Measurements from ENCODE around the gene CMSS1.

Gene CMSS1

DNA sequence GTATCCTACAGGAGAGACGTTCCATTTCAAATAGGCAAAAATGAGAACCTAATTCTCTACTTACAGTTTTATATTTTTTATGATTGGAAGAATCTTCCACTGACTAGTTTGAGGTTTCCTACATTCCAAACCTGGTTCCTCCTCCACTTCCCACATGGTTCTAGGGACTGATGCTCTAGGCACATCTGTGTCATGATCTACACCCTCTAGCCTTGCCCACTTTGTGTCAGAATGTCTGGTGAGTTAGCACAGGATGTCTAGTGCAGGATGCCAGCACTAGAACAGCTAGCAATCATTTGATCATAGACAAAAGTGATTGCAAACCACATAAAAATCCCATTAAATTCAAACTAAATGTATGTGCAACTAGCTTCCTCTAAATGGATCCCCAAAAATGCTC lies 323.3 kb downstream of the CMSS1 start:
- H3K4me3 ChIP-seq (ENCODE audit: low read depth, low read length) = no peak overlapping the region
- no peak for TF ChIP-seq CTCF (IDR thresholded peaks at IDR 0.05; ENCODE audit: low read depth, low read length)

DNA sequence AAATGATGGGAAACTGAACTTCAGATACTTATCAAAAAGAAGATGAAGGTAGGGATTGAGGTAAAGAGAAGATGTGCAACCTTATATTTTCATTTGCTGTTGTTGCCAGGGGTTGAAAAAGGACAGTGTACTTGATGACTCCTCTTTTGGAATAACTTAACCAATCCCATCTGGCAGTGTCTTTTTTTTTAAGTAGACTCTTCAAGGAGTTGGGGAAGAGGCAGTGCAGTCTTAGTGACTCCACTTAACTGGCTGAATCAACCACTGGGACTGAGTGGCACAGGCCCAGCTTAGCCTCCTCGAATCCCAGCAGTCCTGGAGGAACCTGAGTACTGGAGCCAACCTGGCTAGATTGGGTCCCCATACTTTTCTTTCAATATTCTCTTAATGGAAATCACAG lies 323.9 kb downstream of the CMSS1 start:
- no peak for TF ChIP-seq CTCF (IDR thresholded peaks at IDR 0.05; ENCODE audit: low read depth, low read length)
- no peak overlapping the region for H3K4me3 ChIP-seq (ENCODE audit: low read depth, low read length)

DNA sequence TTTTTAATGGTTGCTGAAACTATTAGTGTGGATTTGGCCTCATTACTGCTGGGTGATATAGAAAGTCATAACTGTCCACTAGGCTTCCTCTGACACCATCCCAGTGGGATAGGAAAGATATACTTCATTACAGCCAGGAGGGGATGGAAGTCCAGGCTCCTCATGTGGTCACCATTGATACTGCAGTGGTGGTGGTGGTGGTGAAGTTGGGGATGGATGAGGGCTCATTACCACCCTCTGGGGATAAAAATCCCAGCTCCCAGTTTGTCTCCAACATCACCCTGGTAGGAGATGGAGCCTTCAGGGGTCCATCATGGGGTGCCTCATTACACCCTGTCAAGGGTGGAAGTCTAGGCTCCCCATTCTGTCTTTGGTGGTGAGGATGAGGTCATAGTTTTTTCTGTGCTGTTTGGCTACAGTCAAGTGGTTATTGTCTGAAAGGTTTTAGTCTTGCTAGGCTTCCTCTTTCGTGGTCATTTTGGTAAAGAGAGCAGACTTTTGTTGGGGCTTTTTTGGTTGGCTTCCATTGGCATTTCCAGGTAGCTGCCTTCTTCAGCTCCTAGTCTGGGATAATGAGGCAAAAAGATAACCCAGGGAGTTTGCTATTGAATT lies 326.7 kb downstream of the CMSS1 start:
- no peak overlapping the region for H3K4me3 ChIP-seq (ENCODE audit: low read depth, low read length)
- no peak for TF ChIP-seq CTCF (IDR thresholded peaks at IDR 0.05; ENCODE audit: low read depth, low read length)

DNA sequence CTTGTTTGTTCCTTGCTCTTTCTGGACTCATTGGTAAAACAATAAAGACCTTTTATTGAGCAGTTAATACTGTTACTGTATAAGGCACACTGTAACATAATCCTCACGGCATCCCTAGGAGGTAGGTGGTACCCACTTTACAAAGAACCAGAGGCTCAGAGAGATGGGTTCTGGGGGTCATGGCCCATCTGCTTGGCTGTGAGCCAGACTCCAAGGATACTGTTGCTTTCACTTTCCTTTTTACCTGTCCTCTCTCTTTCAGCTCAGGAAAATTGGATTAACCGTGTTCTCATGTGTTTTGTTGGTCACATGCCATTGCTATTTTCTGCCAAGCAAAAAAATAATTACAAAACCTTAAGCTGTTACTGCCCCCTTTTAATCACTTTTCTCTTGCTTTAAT lies 331.5 kb downstream of the CMSS1 start:
- H3K4me3 ChIP-seq (ENCODE audit: low read depth, low read length) = no peak overlapping the region
- TF ChIP-seq CTCF (IDR thresholded peaks at IDR 0.05; ENCODE audit: low read depth, low read length) = no peak

DNA sequence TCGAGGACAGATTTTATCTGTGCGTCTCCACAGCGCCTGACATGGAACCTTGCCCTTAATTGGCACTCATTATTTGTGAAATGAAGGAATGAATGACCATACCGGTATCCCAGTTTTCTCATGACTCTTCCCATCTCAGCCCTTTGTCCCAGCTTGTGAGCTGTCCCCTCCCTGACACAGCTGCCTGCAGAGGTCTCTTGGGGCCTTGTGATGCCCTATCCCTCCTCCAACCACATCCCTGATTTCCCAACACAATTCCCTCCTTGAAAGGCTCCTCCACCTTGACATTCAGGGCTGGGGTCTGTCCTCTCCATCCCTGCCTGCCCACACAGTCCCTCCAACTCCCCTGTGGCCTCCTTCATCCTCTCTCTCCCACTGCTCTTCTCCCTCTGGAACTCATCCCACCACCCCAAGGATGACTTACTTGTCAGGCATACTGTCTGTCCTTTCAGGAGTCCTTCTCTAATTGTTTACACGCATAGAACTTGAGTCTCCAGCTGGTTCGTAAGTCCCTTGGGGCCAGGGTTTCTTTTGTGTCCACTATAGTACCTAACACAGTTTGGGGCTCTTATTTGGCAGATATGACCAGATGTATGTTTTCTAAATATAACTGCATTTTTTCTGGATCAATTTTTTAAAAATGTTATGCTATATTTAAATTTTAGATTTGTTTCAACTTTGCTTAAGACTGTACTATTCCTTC lies 332.2 kb downstream of the CMSS1 start:
- H3K4me3 ChIP-seq (ENCODE audit: low read depth, low read length) = no peak overlapping the region
- TF ChIP-seq CTCF (IDR thresholded peaks at IDR 0.05; ENCODE audit: low read depth, low read length) = no peak

- TF ChIP-seq CTCF (IDR thresholded peaks at IDR 0.05; ENCODE audit: low read depth, low read length) = no peak
- no peak overlapping the region for H3K4me3 ChIP-seq (ENCODE audit: low read depth, low read length)
Observed at GRCh38 chr3:100150473-100150872, 332.8 kb downstream of the CMSS1 start.

DNA sequence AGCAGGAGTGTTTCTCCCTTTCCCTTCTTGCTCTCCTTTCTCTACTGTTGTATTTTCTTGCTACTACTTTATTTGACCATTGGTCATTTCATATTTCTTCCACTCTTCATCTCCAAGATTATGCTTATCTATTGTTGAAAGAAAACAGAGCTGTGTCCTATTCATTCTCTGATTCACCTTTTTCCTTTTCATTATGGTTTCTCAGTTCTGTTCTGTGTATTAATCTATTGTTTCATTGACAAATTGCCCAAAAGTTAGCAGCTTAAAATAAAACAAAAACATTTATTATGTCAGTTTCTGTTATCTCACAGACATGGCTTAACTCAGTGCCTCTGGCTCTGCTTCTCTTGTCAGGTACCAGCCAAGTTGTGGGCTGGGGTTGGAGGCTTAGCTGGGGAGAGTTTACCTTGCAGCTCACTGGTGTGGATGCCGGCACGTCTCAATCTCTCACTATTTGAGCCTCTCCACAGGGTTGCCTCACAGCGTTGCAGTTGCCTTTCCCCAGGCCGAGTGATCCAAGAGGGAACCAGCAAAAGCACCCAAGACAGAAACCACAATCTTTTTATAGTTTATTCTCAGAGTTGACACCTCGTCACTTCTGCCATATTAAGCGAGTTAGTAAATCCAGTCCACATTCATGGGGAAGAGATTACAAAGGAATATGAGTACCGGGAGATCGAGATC lies 333.5 kb downstream of the CMSS1 start:
- H3K4me3 ChIP-seq (ENCODE audit: low read depth, low read length) = no peak overlapping the region
- no peak for TF ChIP-seq CTCF (IDR thresholded peaks at IDR 0.05; ENCODE audit: low read depth, low read length)

All from WI38 (cell line).